ENCODE data around the gene AKR1C1. TPM values are rescaled to one million over a fixed set of nuclear protein-coding genes. Genes with fewer than 3 reads are reported as not detected.
A peak's percentile ranks its signal among the peaks of the same experiment; 100 is the strongest.
"Not testable (repeated sequence)": the region's sequence is repeated elsewhere in the genome, so short reads cannot be mapped to it uniquely, and the experiment has no call there.

The AKR1C1 gene
- total RNA-seq, 1 experiment from 2014 or later: 2.1 TPM

GRCh38 chr10:5014200-5014910, 51.1 kb downstream of the AKR1C1 start:
- RAD21 ChIA-PET (ENCODE audit: low non-redundant PET in 1 of 2, low total read pairs in 2 of 2, uncharacterized antibody in 2 of 2, unreplicated experiment in 2 of 2); H4K20me1 ChIP-seq (ENCODE audit: insufficient read depth); CTCF ChIA-PET; H3K4me1 ChIP-seq (ENCODE audit: control insufficient read depth in 1 of 2, insufficient read depth in 2 of 2, low read length in 2 of 2); H3K4me2 ChIP-seq (ENCODE audit: low read length); ATAC-seq; H3K9ac ChIP-seq (ENCODE audit: low read length); H3K27me3 ChIP-seq (ENCODE audit: insufficient read depth, low read length); BruUV-seq (replicated peaks); H3K9me2 ChIP-seq (ENCODE audit: insufficient read depth); H3K27ac ChIP-seq (ENCODE audit: low read depth, low read length); H3K4me3 ChIP-seq (replicated peaks in 1 of 2; ENCODE audit: low read depth in 1 of 2, low read length in 2 of 2); H3K79me2 ChIP-seq (ENCODE audit: insufficient read depth, low read length); H2AFZ ChIP-seq (ENCODE audit: low read depth, low read length, poor library complexity, severe bottlenecking); H3K9me3 ChIP-seq (ENCODE audit: control insufficient read depth in 1 of 2, insufficient read depth in 1 of 2, low read depth in 1 of 2, low read length in 2 of 2); POLR2A ChIA-PET; H3K36me3 ChIP-seq (ENCODE audit: control insufficient read depth in 1 of 2, insufficient read depth in 2 of 2, low read length in 2 of 2); intact Hi-C loops (cut with micrococcal nuclease); DNase-seq (ENCODE audit: low read depth, low spot score): not testable (repeated sequence)

- Histone ChIP-seq H3K9me2 (ENCODE audit: insufficient read depth) (no peaks in the 10 kb centered on the region), H3K4me1 (ENCODE audit: control insufficient read depth in 1 of 2, insufficient read depth in 2 of 2, low read length in 2 of 2) (no peaks in the 10 kb centered on the region; a peak in 1 of 4 replicates), H3K27ac (ENCODE audit: low read depth, low read length) (no peak overlapping the region), H3K79me2 (ENCODE audit: insufficient read depth, low read length) (no peaks in the 10 kb centered on the region), H3K4me3 (replicated peaks in 1 of 2; ENCODE audit: low read depth in 1 of 2, low read length in 2 of 2) (no peak overlapping the region), H2AFZ (ENCODE audit: low read depth, low read length, poor library complexity, severe bottlenecking) (no peak overlapping the region), H4K20me1 (ENCODE audit: insufficient read depth) (no peaks in the 10 kb centered on the region), H3K27me3 (ENCODE audit: insufficient read depth, low read length) (no peaks in the 10 kb centered on the region), H3K9ac (ENCODE audit: low read length) (no peak overlapping the region), H3K4me2 (ENCODE audit: low read length) (no peak overlapping the region), H3K36me3 (ENCODE audit: control insufficient read depth in 1 of 2, insufficient read depth in 2 of 2, low read length in 2 of 2) (no peaks in the 10 kb centered on the region), H3K9me3 (ENCODE audit: control insufficient read depth in 1 of 2, insufficient read depth in 1 of 2, low read depth in 1 of 2, low read length in 2 of 2) (no peaks in the 10 kb centered on the region)
- no TSS peak for BruUV-seq (replicated peaks)
- CTCF ChIA-PET: no interaction called here
- ATAC-seq (peak; percentile 67), DNase-seq (ENCODE audit: low read depth, low spot score) (no peak)
- POLR2A ChIA-PET: no interaction called here
- RAD21 ChIA-PET (ENCODE audit: low non-redundant PET in 1 of 2, low total read pairs in 2 of 2, uncharacterized antibody in 2 of 2, unreplicated experiment in 2 of 2): no interaction called here
- TF ChIP-seq CTCF (IDR thresholded peaks at IDR 0.05 in 2 of 3, conservative IDR thresholded peaks at IDR 0.05 in 1 of 3; ENCODE audit: borderline replicate concordance in 1 of 3, insufficient read depth in 1 of 3, low read depth in 2 of 3, low read length in 2 of 3) (peak; percentile 24 to 33 (median 25); a peak in 4 of 6 replicates), RAD21 (IDR thresholded peaks at IDR 0.05; ENCODE audit: low read depth) (peak; percentile 36; the same call in 1 of the 2 replicates), EGR1 (IDR thresholded peaks at IDR 0.05; ENCODE audit: low read depth) (no peak), POLR2A (IDR thresholded peaks at IDR 0.05; ENCODE audit: borderline replicate concordance, extremely low read depth, insufficient read depth, insufficient read length) (no peak), EZH2phosphoT487 (IDR thresholded peaks at IDR 0.05; ENCODE audit: borderline replicate concordance) (no peak), SP1 (IDR thresholded peaks at IDR 0.05; ENCODE audit: low read depth) (no peak), TCF7L2 (IDR thresholded peaks at IDR 0.05; ENCODE audit: borderline replicate concordance, extremely low read depth, insufficient read depth, insufficient read length) (no peak), SIN3A (IDR thresholded peaks at IDR 0.05; ENCODE audit: low read depth) (no peak), CEBPB (IDR thresholded peaks at IDR 0.05; ENCODE audit: low read depth) (no peak), ZNF274 (IDR thresholded peaks at IDR 0.05; ENCODE audit: low read depth, low read length) (no peak), ELF1 (IDR thresholded peaks at IDR 0.05; ENCODE audit: borderline replicate concordance, low read depth) (no peak)
- intact Hi-C loops (cut with micrococcal nuclease): no loop called here
Observed at GRCh38 chr10:5014936-5015335, 51.7 kb downstream of the AKR1C1 start.

All from HCT116 (cell line).